CD14-positive monocyte (primary cell): ENCODE data around the gene SMURF2. TPM values are rescaled to one million over a fixed set of nuclear protein-coding genes. Genes with fewer than 3 reads are reported as not detected.

Source experiments
- DNase-seq, 3 donors: peaks; one replicate each; pipeline ENCODE4 v3.0.0-alpha.2; 2011 to 2022
- H2AFZ ChIP-seq: 2 replicates; pipeline ENCODE4 v1.6.0; 2012; ENCODE audit warnings: mild to moderate bottlenecking, low read depth, low read length, inconsistent platforms; ENCODE audit not compliant: insufficient read depth, poor library complexity, severe bottlenecking
- H3K27ac ChIP-seq, 2 donors: 1 replicate in 1 of 2; 2 replicates in 1 of 2; pipeline ENCODE4 v1.5.1; 2012 to 2013; ENCODE audit warnings: low read length in 2 of 2, control low read depth in 1 of 2, inconsistent platforms in 1 of 2, low read depth in 1 of 2, mild to moderate bottlenecking in 1 of 2
- H3K27me3 ChIP-seq, 2 donors: one replicate each; pipeline versions ENCODE4 v1.6.0 to v1.6.1; 2011 to 2013; ENCODE audit warnings: low read length in 2 of 2; ENCODE audit not compliant: control insufficient read depth in 2 of 2, insufficient read depth in 2 of 2
- H3K36me3 ChIP-seq, 2 donors: replicated peaks in 1 of 2; 1 replicate in 1 of 2; 2 replicates in 1 of 2; pipeline versions ENCODE4 v1.5.1 to v1.6.1; 2012 to 2013; ENCODE audit warnings: low read length in 2 of 2, control low read depth in 1 of 2, inconsistent platforms in 1 of 2, mild to moderate bottlenecking in 1 of 2; ENCODE audit not compliant: insufficient read depth in 2 of 2, control insufficient read depth in 1 of 2
- H3K4me1 ChIP-seq, 2 donors: 1 replicate in 1 of 2; 2 replicates in 1 of 2; pipeline versions ENCODE4 v1.5.1 to v1.6.1; 2012 to 2013; ENCODE audit warnings: low read length in 2 of 2, control low read depth in 1 of 2, inconsistent platforms in 1 of 2, mild to moderate bottlenecking in 1 of 2, moderate library complexity in 1 of 2; ENCODE audit not compliant: insufficient read depth in 2 of 2, control insufficient read depth in 1 of 2
- H3K4me2 ChIP-seq: replicated peaks from 2 replicates; pipeline ENCODE3; 2012; ENCODE audit warnings: low read length, moderate library complexity, mild to moderate bottlenecking; ENCODE audit not compliant: poor library complexity, severe bottlenecking; ENCODE audit errors: extremely low read depth
- H3K4me3 ChIP-seq, 3 experiments: fragments of 200-600 bp in 1 of 3; sonication (generic) in 1 of 3; replicated peaks in 1 of 3; 1 replicate in 2 of 3; 2 replicates in 1 of 3; pipeline ENCODE4 v1.5.1; 2011 to 2013; ENCODE audit warnings: low read length in 3 of 3, mild to moderate bottlenecking in 3 of 3, control low read depth in 2 of 3, low read depth in 2 of 3, inconsistent platforms in 1 of 3, moderate library complexity in 1 of 3
- H3K79me2 ChIP-seq: 2 replicates; pipeline ENCODE4 v1.6.0; 2012; ENCODE audit warnings: mild to moderate bottlenecking, control low read depth, inconsistent platforms, low read length, moderate library complexity; ENCODE audit not compliant: insufficient read depth
- H3K9ac ChIP-seq: 2 replicates; pipeline ENCODE4 v1.6.0; 2017; ENCODE audit warnings: low read length, mild to moderate bottlenecking; ENCODE audit not compliant: insufficient read depth, poor library complexity, severe bottlenecking
- H3K9me3 ChIP-seq, 2 donors: replicated peaks in 1 of 2; 1 replicate in 1 of 2; 2 replicates in 1 of 2; pipeline versions ENCODE4 v1.5.1 to v1.6.1; 2012 to 2013; ENCODE audit warnings: low read length in 2 of 2, control low read depth in 1 of 2; ENCODE audit not compliant: control insufficient read depth in 1 of 2, insufficient read depth in 1 of 2
- H4K20me1 ChIP-seq: 2 replicates; pipeline ENCODE4 v1.6.0; 2012; ENCODE audit warnings: mild to moderate bottlenecking, low read length, control low read depth, moderate library complexity; ENCODE audit not compliant: insufficient read depth
- H3K27ac Mint-ChIP-seq, 7 donors: one replicate each; pipeline ENCODE4 v1.8.0; 2020; ENCODE audit warnings: mild to moderate bottlenecking in 7 of 7, mixed read lengths in 7 of 7, moderate library complexity in 6 of 7, inconsistent platforms in 2 of 7
- H3K27me3 Mint-ChIP-seq, 3 donors: one replicate each; pipeline ENCODE4 v1.8.0; 2021 to 2022; ENCODE audit warnings: low read depth in 3 of 3, mild to moderate bottlenecking in 3 of 3, mixed read lengths in 3 of 3, moderate library complexity in 3 of 3, inconsistent platforms in 1 of 3
- H3K36me3 Mint-ChIP-seq, 2 donors: one replicate each; pipeline ENCODE4 v1.8.0; 2020; ENCODE audit warnings: mixed read lengths in 2 of 2, inconsistent platforms in 1 of 2, mild to moderate bottlenecking in 1 of 2
- H3K4me1 Mint-ChIP-seq: one replicate; pipeline ENCODE4 v1.8.0; 2020; ENCODE audit warnings: mild to moderate bottlenecking, mixed read lengths
- H3K4me3 Mint-ChIP-seq, 2 donors: one replicate each; pipeline ENCODE4 v1.8.0; 2020; ENCODE audit warnings: mild to moderate bottlenecking in 2 of 2, mixed read lengths in 2 of 2, moderate library complexity in 1 of 2
- H3K9me3 Mint-ChIP-seq, 7 donors: one replicate each; pipeline ENCODE4 v1.8.0; 2020 to 2022; ENCODE audit warnings: mixed read lengths in 7 of 7, mild to moderate bottlenecking in 6 of 7, moderate library complexity in 6 of 7, inconsistent platforms in 2 of 7
- CTCF ChIP-seq: fragments of 200-600 bp; IDR thresholded peaks from one replicate; pipeline ENCODE4 v1.8.0; 2022; ENCODE audit warnings: antibody characterized with exemption, mild to moderate bottlenecking
- WGBS: methylation state at CpG from one replicate; pipeline ENCODE4 v1.1.5; 2013; ENCODE audit warnings: missing lambda C conversion rate; ENCODE audit not compliant: insufficient coverage; 5-methylcytosine and 5-hydroxymethylcytosine counted together
- intact Hi-C, 2 donors: fragments of 100-400 bp; cut with micrococcal nuclease; formaldehyde crosslinking; loops; one replicate each; pipeline versions ENCODE4 v1.15.0 to v1.15.1; 2023
- polyA plus RNA-seq, 3 donors: library from polyadenylated mRNA; depleted of rRNA in 1 of 3; unstranded in 2 of 3; stranded (reverse) in 1 of 3; fragments of 300-500 nt in 2 of 3; fragments of >200 nt in 1 of 3; fragmentation: Illumina TruSeq in 2 of 3; gene quantifications; 1 replicate in 2 of 3; 2 replicates in 1 of 3; pipeline ENCODE4 v1.2.3, GENCODE V29; 2012 to 2021

The SMURF2 gene
- polyA plus RNA-seq, 3 donors: 2.2 to 12.9 (median 4.5) TPM

- peaks cover 0 to 2% (median 0%) of the 10 kb centered on the region in 7 donors for H3K9me3 Mint-ChIP-seq
- H3K27me3 Mint-ChIP-seq: peaks cover 1 to 6% (median 3%) of the 10 kb centered on the region in 3 donors
- no CpG with 5 or more reads among the region's 2 CpGs for WGBS
- H3K79me2 ChIP-seq: no peaks in the 10 kb centered on the region
- no peak overlapping the region for H3K27ac ChIP-seq
- intact Hi-C loops: no loop called here
- H3K4me1 Mint-ChIP-seq: peaks cover 9% of the 10 kb centered on the region
- H2AFZ ChIP-seq: no peak overlapping the region
- H3K9me3 ChIP-seq: no peaks in the 10 kb centered on the region
- no peak overlapping the region for H3K27ac Mint-ChIP-seq
- no peaks in the 10 kb centered on the region for H3K36me3 ChIP-seq
- no peak overlapping the region for H3K4me3 Mint-ChIP-seq
- no peaks in the 10 kb centered on the region for H3K27me3 ChIP-seq
- no peaks in the 10 kb centered on the region for H4K20me1 ChIP-seq
- H3K9ac ChIP-seq: no peak overlapping the region
- no peak for TF ChIP-seq CTCF
- no peak overlapping the region for H3K4me2 ChIP-seq
- no peak overlapping the region for H3K4me3 ChIP-seq
- H3K4me1 ChIP-seq: no peaks in the 10 kb centered on the region
- no peak for DNase-seq
- H3K36me3 Mint-ChIP-seq: no peaks in the 10 kb centered on the region
Measured at GRCh38 chr17:64683796-64684195, 21.7 kb upstream of the SMURF2 start.

- Histone ChIP-seq H3K4me2 (no peak overlapping the region), H3K79me2 (no peaks in the 10 kb centered on the region), H2AFZ (no peak overlapping the region), H3K36me3 (no peaks in the 10 kb centered on the region), H3K9me3 (no peaks in the 10 kb centered on the region), H3K9ac (no peak overlapping the region), H3K4me3 (no peak overlapping the region), H3K4me1 (no peaks in the 10 kb centered on the region), H4K20me1 (no peaks in the 10 kb centered on the region), H3K27me3 (no peaks in the 10 kb centered on the region), H3K27ac (no peak overlapping the region)
- DNase-seq: no peak
- H3K4me3 Mint-ChIP-seq: no peak overlapping the region
- no peak for TF ChIP-seq CTCF
- H3K36me3 Mint-ChIP-seq: no peaks in the 10 kb centered on the region
- H3K9me3 Mint-ChIP-seq: peaks cover 0 to 2% (median 0%) of the 10 kb centered on the region in 7 donors
- peaks cover 1 to 3% (median 2%) of the 10 kb centered on the region in 3 donors for H3K27me3 Mint-ChIP-seq
- peaks cover 9% of the 10 kb centered on the region for H3K4me1 Mint-ChIP-seq
- WGBS: 80% methylated on average over 1 of the region's 12 CpGs
- H3K27ac Mint-ChIP-seq: no peak overlapping the region
- intact Hi-C loops: no loop called here
Measured at GRCh38 chr17:64682261-64683181, 20.4 kb upstream of the SMURF2 start.
